SU-DHL-6 (cell line): ENCODE results near the gene AFM.

ENCODE experiments used
- H2AFZ ChIP-seq: fragments of 200-600 bp; sonication (generic); 2 replicates; pipeline ENCODE4 v1.6.1; 2014; ENCODE audit warnings: low read depth, mild to moderate bottlenecking, moderate library complexity, mixed read lengths, antibody characterized with exemption, low read length; ENCODE audit not compliant: severe bottlenecking
- H3F3A ChIP-seq: fragments of 200-600 bp; shearing (Covaris generic); 2 replicates; pipeline ENCODE4 v1.6.0; 2016; ENCODE audit warnings: antibody characterized with exemption, mild to moderate bottlenecking; ENCODE audit not compliant: insufficient read depth
- H3K27ac ChIP-seq: fragments of 200-600 bp; sonication (generic); 2 replicates; pipeline ENCODE4 v1.5.1; 2016; ENCODE audit warnings: low read depth, mild to moderate bottlenecking, low read length, moderate library complexity, mixed read lengths
- H3K27me3 ChIP-seq: fragments of 200-600 bp; sonication (generic), shearing (Covaris generic); 2 replicates; pipeline ENCODE4 v1.6.0; 2014; ENCODE audit warnings: mild to moderate bottlenecking, low read length
- H3K36me3 ChIP-seq: fragments of 200-600 bp; sonication (generic); 2 replicates; pipeline ENCODE4 v1.6.1; 2014; ENCODE audit warnings: mild to moderate bottlenecking, low read length, mixed read lengths
- H3K4me2 ChIP-seq: fragments of 300-600, 200-600 bp; shearing (Covaris generic), sonication (generic); 2 replicates; pipeline ENCODE4 v1.6.0; 2014; ENCODE audit warnings: low read length, low read depth, mild to moderate bottlenecking; ENCODE audit not compliant: poor library complexity, severe bottlenecking
- H3K4me3 ChIP-seq: fragments of 200-600 bp; sonication (generic); 2 replicates; pipeline ENCODE4 v1.5.1; 2014; ENCODE audit warnings: antibody characterized with exemption, low read length, mild to moderate bottlenecking, mixed read lengths; ENCODE audit not compliant: insufficient read depth, poor library complexity, severe bottlenecking
- H3K79me2 ChIP-seq: fragments of 200-600 bp; sonication (generic); 2 replicates; pipeline ENCODE4 v1.6.1; 2014; ENCODE audit warnings: mild to moderate bottlenecking, low read length, moderate library complexity; ENCODE audit not compliant: insufficient read depth
- H3K9ac ChIP-seq: fragments of 200-600 bp; sonication (generic); 2 replicates; pipeline ENCODE4 v1.7.0; 2014; ENCODE audit warnings: mild to moderate bottlenecking, low read length
- H3K9me2 ChIP-seq: fragments of 200-600 bp; sonication (generic); replicated peaks from 2 replicates; pipeline ENCODE4 v1.6.1; 2014; ENCODE audit warnings: low read length; ENCODE audit not compliant: insufficient read depth
- H3K9me3 ChIP-seq: fragments of 200-600 bp; sonication (generic); 2 replicates; pipeline ENCODE4 v1.6.1; 2014; ENCODE audit warnings: low read length, mixed read lengths; ENCODE audit not compliant: insufficient read depth
- H4K20me1 ChIP-seq: fragments of 200-600 bp; sonication (generic); 2 replicates; pipeline ENCODE4 v1.6.1; 2014; ENCODE audit warnings: low read depth, mild to moderate bottlenecking, antibody characterized with exemption, low read length, moderate library complexity, mixed read lengths
- CTCF ChIP-seq: fragments of 200-600 bp; sonication (generic); IDR thresholded peaks from one replicate; pipeline ENCODE4 v1.5.1; 2017; ENCODE audit warnings: antibody characterized with exemption, mild to moderate bottlenecking, low read length, moderate library complexity; ENCODE audit not compliant: insufficient read depth, poor library complexity, severe bottlenecking
- EZH2phosphoT487 ChIP-seq: fragments of 200-600 bp; sonication (generic), shearing (Covaris generic); conservative IDR thresholded peaks from 2 replicates; pipeline ENCODE4 v1.6.1; 2018; ENCODE audit warnings: mild to moderate bottlenecking, antibody characterized with exemption, low read length, moderate library complexity, mixed read lengths

AFM gene

GRCh38 chr4:73447671-73448070, 33.9 kb upstream of the AFM start:
- Histone ChIP-seq H3F3A (no peaks in the 10 kb centered on the region), H3K9ac (no peak overlapping the region), H4K20me1 (no peaks in the 10 kb centered on the region), H3K27me3 (no peaks in the 10 kb centered on the region), H3K27ac (no peak overlapping the region), H3K79me2 (no peaks in the 10 kb centered on the region), H3K36me3 (no peaks in the 10 kb centered on the region), H3K4me3 (no peak overlapping the region), H3K4me2 (no peak overlapping the region), H2AFZ (no peak overlapping the region), H3K9me3 (no peaks in the 10 kb centered on the region), H3K9me2 (no peaks in the 10 kb centered on the region)
- no peak for TF ChIP-seq EZH2phosphoT487
- no peak for TF ChIP-seq CTCF

- H2AFZ ChIP-seq, result no peak overlapping the region
- H3K4me2 ChIP-seq, result no peak overlapping the region
- no peak overlapping the region for H3K9ac ChIP-seq
- H3K27ac ChIP-seq, result no peak overlapping the region
- H3K4me3 ChIP-seq, result no peak overlapping the region
- H3K36me3 ChIP-seq, result no peaks in the 10 kb centered on the region
- H3K9me2 ChIP-seq, result no peaks in the 10 kb centered on the region
- no peaks in the 10 kb centered on the region for H4K20me1 ChIP-seq
- no peaks in the 10 kb centered on the region for H3K79me2 ChIP-seq
- TF ChIP-seq EZH2phosphoT487 (no peak), CTCF (no peak)
- no peaks in the 10 kb centered on the region for H3F3A ChIP-seq
- H3K27me3 ChIP-seq, result no peaks in the 10 kb centered on the region
- H3K9me3 ChIP-seq, result no peaks in the 10 kb centered on the region
Measured at GRCh38 chr4:73448448-73449203, 32.9 kb upstream of the AFM start.

- Histone ChIP-seq H3K27ac (no peak overlapping the region), H3K9ac (no peak overlapping the region), H4K20me1 (no peaks in the 10 kb centered on the region), H2AFZ (no peak overlapping the region), H3F3A (no peaks in the 10 kb centered on the region), H3K27me3 (no peaks in the 10 kb centered on the region), H3K79me2 (no peaks in the 10 kb centered on the region), H3K36me3 (no peaks in the 10 kb centered on the region), H3K9me3 (no peaks in the 10 kb centered on the region), H3K4me3 (no peak overlapping the region), H3K4me2 (no peak overlapping the region), H3K9me2 (no peaks in the 10 kb centered on the region)
- TF ChIP-seq EZH2phosphoT487 (no peak), CTCF (no peak)
Measured at GRCh38 chr4:73450398-73451004, 31.0 kb upstream of the AFM start.
